Stimulated activated CD8-positive, alpha-beta memory T cell treated with anti-CD3 and anti-CD28 coated beads, Interleukin-7, amount 100 ng/mL, for 24 hours (primary cell): ENCODE measurements around the gene HMGCR.

ENCODE experiments used
- DNase-seq: peaks from one replicate; pipeline ENCODE4 v3.0.0-alpha.2; 2020; ENCODE audit warnings: low read depth

Gene HMGCR

GRCh38 chr5:75381456-75381855, 44.4 kb downstream of the HMGCR start:
- no peak for DNase-seq

GRCh38 chr5:75384218-75384617, 47.2 kb downstream of the HMGCR start:
- no peak for DNase-seq

- DNase-seq = no peak
Observed at GRCh38 chr5:75387806-75388205, 50.8 kb downstream of the HMGCR start.

DNA sequence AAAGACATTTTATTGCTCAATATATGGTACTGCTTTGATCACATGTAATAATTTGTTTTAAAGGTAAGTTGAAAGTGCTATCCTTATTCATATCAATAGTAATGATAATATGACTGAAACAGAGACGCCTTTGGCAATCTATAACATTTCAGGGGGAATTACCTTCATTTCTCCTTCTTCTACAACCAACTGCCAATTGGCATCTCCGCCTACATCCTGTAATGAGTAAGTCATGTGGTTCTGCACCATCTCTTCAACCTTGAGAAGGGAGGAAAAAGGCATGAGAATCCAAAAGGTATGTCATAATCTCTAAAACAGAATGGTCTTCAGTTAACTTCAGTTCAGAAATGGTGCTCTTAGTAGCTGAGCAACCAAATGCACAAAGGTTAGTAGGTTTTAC, 52.4 kb downstream of the HMGCR start:
- no peak for DNase-seq

DNA sequence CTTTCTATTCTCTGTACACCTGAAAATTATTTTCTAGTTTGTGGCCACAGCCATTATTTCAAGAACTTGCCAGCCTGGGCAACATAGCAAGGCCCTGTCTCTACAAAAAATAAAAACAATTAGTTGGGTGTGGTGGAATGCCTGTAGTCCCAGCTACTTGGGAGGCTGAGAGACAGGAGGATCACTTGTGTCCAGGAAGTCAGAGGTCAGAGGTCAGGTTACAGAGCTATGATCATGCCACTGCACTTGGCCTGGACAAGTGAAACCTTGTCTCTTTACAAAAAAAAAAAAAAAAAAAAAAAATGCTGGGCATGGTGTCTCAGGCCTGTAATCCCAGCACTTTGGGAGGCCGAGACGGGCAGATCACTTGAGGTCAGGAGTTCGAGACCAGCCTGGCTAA, 58.3 kb downstream of the HMGCR start:
- no peak for DNase-seq

DNA sequence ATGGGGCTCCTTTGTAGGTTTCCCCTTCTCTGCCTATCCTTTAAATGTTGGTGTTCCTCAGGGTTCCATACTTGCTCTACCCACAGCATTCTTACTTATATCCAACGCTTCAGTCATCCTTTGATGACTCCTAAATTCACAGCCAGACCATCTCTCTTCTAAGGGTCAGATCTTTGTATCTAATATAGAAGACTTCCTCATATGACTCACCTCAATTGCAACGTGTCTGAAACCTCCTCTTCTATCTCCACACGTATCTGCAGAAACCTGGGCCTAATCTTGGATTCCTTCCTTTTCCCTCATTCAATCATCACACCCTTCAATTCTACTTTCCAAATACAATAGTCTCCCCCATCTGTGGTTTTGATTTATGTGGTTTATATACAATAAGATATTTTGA, 68.3 kb downstream of the HMGCR start:
- DNase-seq = no peak
